MCF 10A (cell line): ENCODE data around the gene CCL22. TPM values are rescaled to one million over a fixed set of nuclear protein-coding genes. Genes with fewer than 3 reads are reported as not detected.
"Not testable (repeated sequence)": the region's sequence is repeated elsewhere in the genome, so short reads cannot be mapped to it uniquely, and the experiment has no call there.

ENCODE experiments used
- BruUV-seq: library from RNA; stranded (reverse); fragments of 400-500 nt; replicated peaks from 2 replicates; lab custom pipeline; 2021; lab: Mats Ljungman, UMichigan
- CTCF ChIA-PET: fragments of 300-600 bp; sonication (Branson Sonifier 250); formaldehyde crosslinking; extraction: SDS; loops from one replicate; lab custom pipeline; 2021; ENCODE audit warnings: antibody characterized with exemption, inconsistent platforms; lab: Yijun Ruan, JAX
- POLR2A ChIA-PET: fragments of 300-600, 350-650 bp; sonication (Branson Sonifier 250); formaldehyde crosslinking; extraction: SDS; loops from one replicate; lab custom pipeline; 2020; ENCODE audit warnings: antibody characterized with exemption, inconsistent platforms; lab: Yijun Ruan, JAX
- DNase-seq: peaks from one replicate; pipeline ENCODE4 v3.0.0-alpha.2; 2018; ENCODE audit not compliant: unreplicated experiment
- H3K27ac Mint-ChIP-seq: one replicate; pipeline ENCODE4 v1.8.0; 2022; ENCODE audit warnings: mild to moderate bottlenecking, low read depth, mixed read lengths; ENCODE audit not compliant: unreplicated experiment
- H3K27me3 Mint-ChIP-seq: one replicate; pipeline ENCODE4 v1.8.0; 2022; ENCODE audit warnings: mixed read lengths; ENCODE audit not compliant: insufficient read depth, unreplicated experiment
- H3K36me3 Mint-ChIP-seq: one replicate; pipeline ENCODE4 v1.8.0; 2022; ENCODE audit warnings: mild to moderate bottlenecking, moderate library complexity, mixed read lengths; ENCODE audit not compliant: insufficient read depth, unreplicated experiment
- H3K4me1 Mint-ChIP-seq: one replicate; pipeline ENCODE4 v1.8.0; 2022; ENCODE audit warnings: mixed read lengths; ENCODE audit not compliant: insufficient read depth, unreplicated experiment
- H3K4me3 Mint-ChIP-seq: one replicate; pipeline ENCODE4 v1.8.0; 2022; ENCODE audit warnings: mild to moderate bottlenecking, moderate library complexity, mixed read lengths; ENCODE audit not compliant: unreplicated experiment
- H3K9me3 Mint-ChIP-seq: one replicate; pipeline ENCODE4 v1.8.0; 2022; ENCODE audit warnings: mixed read lengths; ENCODE audit not compliant: unreplicated experiment
- CTCF ChIP-seq: fragments of 200-600 bp; IDR thresholded peaks from one replicate; pipeline ENCODE4 v1.8.0; 2022; ENCODE audit warnings: antibody characterized with exemption, mild to moderate bottlenecking; ENCODE audit not compliant: unreplicated experiment
- intact Hi-C: fragments of 100-400 bp; cut with micrococcal nuclease; formaldehyde crosslinking; loops from 2 replicates; pipeline ENCODE4 v1.14.1; 2022
- total RNA-seq: library from RNA; stranded (reverse); gene quantifications from 2 replicates; pipeline ENCODE4 v1.2.3, GENCODE V29; 2022

CCL22 gene
- total RNA-seq, 1 experiment from 2014 or later: not detected

- H3K36me3 Mint-ChIP-seq: no peaks in the 10 kb centered on the region
- TF ChIP-seq CTCF: no peak
- intact Hi-C loops: no loop called here
- no peak for DNase-seq
- no peaks in the 10 kb centered on the region for H3K4me1 Mint-ChIP-seq
- H3K9me3 Mint-ChIP-seq: no peaks in the 10 kb centered on the region
- no peak within 1 kb of the TSS for H3K4me3 Mint-ChIP-seq
- H3K27ac Mint-ChIP-seq: no peak within 1 kb of the TSS
- peaks cover 12% of the 10 kb centered on the region for H3K27me3 Mint-ChIP-seq
- ChIA-PET POLR2A (no interaction called here), CTCF (no interaction called here)
- no TSS peak for BruUV-seq
Observed at GRCh38 chr16:57372372-57373116, 14.0 kb downstream of the CCL22 start, which contains the start of gene CX3CL1. TSS of gene CX3CL1 (plus strand) at chr16:57372490. CDS start at chr16:57372569, 79 bp downstream.

- BruUV-seq: no TSS peak
- DNase-seq: no peak
- no peak overlapping the region for H3K4me3 Mint-ChIP-seq
- CTCF ChIA-PET: no interaction called here
- H3K4me1 Mint-ChIP-seq: peaks cover 6% of the 10 kb centered on the region
- no peak for TF ChIP-seq CTCF
- POLR2A ChIA-PET: no interaction called here
- no peaks in the 10 kb centered on the region for H3K9me3 Mint-ChIP-seq
- intact Hi-C loops: no loop called here
- no peak overlapping the region for H3K27ac Mint-ChIP-seq
- no peaks in the 10 kb centered on the region for H3K36me3 Mint-ChIP-seq
- peaks cover 12% of the 10 kb centered on the region for H3K27me3 Mint-ChIP-seq
Observed at GRCh38 chr16:57373117-57373947, 14.7 kb downstream of the CCL22 start.

- H3K27ac Mint-ChIP-seq: no peak overlapping the region
- POLR2A ChIA-PET: no interaction called here
- CTCF ChIA-PET: interaction anchor here (0.9 kb wide), 1 partner anchor 44 kb away, joined by 4 read pairs; no protein-coding TSS in a partner anchor
- no peak for TF ChIP-seq CTCF
- H3K4me1 Mint-ChIP-seq: peaks cover 6% of the 10 kb centered on the region
- H3K27me3 Mint-ChIP-seq: peaks cover 11% of the 10 kb centered on the region
- intact Hi-C loops: no loop called here
- no peak overlapping the region for H3K4me3 Mint-ChIP-seq
- no TSS peak for BruUV-seq
- DNase-seq: no peak
- H3K9me3 Mint-ChIP-seq: no peaks in the 10 kb centered on the region
- H3K36me3 Mint-ChIP-seq: no peaks in the 10 kb centered on the region
Observed at GRCh38 chr16:57374067-57374534, 15.5 kb downstream of the CCL22 start.

- not testable (repeated sequence) for H3K9me3 Mint-ChIP-seq, BruUV-seq
- POLR2A ChIA-PET: interaction anchor here (0.7 kb wide), 1 partner anchor 18 kb away, joined by 3 read pairs; no protein-coding TSS in a partner anchor
Observed at GRCh38 chr16:57374925-57375465, 16.4 kb downstream of the CCL22 start.

More at GRCh38 chr16:57374925-57375465, 16.4 kb downstream of the CCL22 start:
- H3K36me3 Mint-ChIP-seq, DNase-seq, CTCF ChIA-PET, H3K4me1 Mint-ChIP-seq, intact Hi-C loops, H3K27me3 Mint-ChIP-seq, H3K27ac Mint-ChIP-seq, H3K4me3 Mint-ChIP-seq: not testable (repeated sequence)
